Measurements from ENCODE around the gene AUTS2. TPM values are rescaled to one million over a fixed set of nuclear protein-coding genes. Genes with fewer than 3 reads are reported as not detected.
"Not testable (repeated sequence)": the region's sequence is repeated elsewhere in the genome, so short reads cannot be mapped to it uniquely, and the experiment has no call there.

The AUTS2 gene
- total and polyA plus RNA-seq, 4 donors: 4.9 to 24.4 (median 7.0) TPM

- no peaks in the 10 kb centered on the region for H3K9me3 ChIP-seq (ENCODE audit: control insufficient read depth in 4 of 4, low read length in 3 of 4)
- H3K27ac ChIP-seq (ENCODE audit: low read depth in 1 of 2, low read length in 2 of 2): no peak overlapping the region
- no peaks in the 10 kb centered on the region for H3K36me3 ChIP-seq (ENCODE audit: control insufficient read depth in 4 of 4, insufficient read depth in 3 of 4, low read depth in 1 of 4, low read length in 3 of 4)
- H3K27me3 ChIP-seq (ENCODE audit: control insufficient read depth in 4 of 4, insufficient read depth in 4 of 4, low read length in 3 of 4): no peaks in the 10 kb centered on the region
- no peak overlapping the region for H3K4me3 ChIP-seq (ENCODE audit: low read depth in 1 of 3, low read length in 3 of 3)
- no peaks in the 10 kb centered on the region for H3K4me1 ChIP-seq (ENCODE audit: control insufficient read depth in 4 of 4, insufficient read depth in 4 of 4, low read length in 3 of 4)
- TF ChIP-seq RAD21 (IDR thresholded peaks at IDR 0.05): no peak
- TF ChIP-seq FOXA1 (IDR thresholded peaks at IDR 0.05): no peak
- no peak for TF ChIP-seq ZBTB33 (IDR thresholded peaks at IDR 0.05)
- TF ChIP-seq SP1 (IDR thresholded peaks at IDR 0.05): no peak
- no peak for TF ChIP-seq HNF4A (conservative IDR thresholded peaks at IDR 0.05)
- no peak for TF ChIP-seq FOXA2 (IDR thresholded peaks at IDR 0.05)
- TF ChIP-seq GABPA (IDR thresholded peaks at IDR 0.05 in 1 of 2, conservative IDR thresholded peaks at IDR 0.05 in 1 of 2): no peak
- no peak overlapping the region for H3K9ac ChIP-seq (ENCODE audit: low read depth in 1 of 2, low read length in 2 of 2)
- WGBS: 96% methylated on average over 4 of the region's 4 CpGs
- DNase-seq (ENCODE audit: low spot score): no peak
These were observed 762.3 kb downstream of the AUTS2 start for GRCh38 chr7:70360557-70360956.

GRCh38 chr7:70361821-70362220 lies 763.5 kb downstream of the AUTS2 start:
- Histone ChIP-seq H3K4me1 (ENCODE audit: control insufficient read depth in 4 of 4, insufficient read depth in 4 of 4, low read length in 3 of 4) (no peaks in the 10 kb centered on the region), H3K4me3 (ENCODE audit: low read depth in 1 of 3, low read length in 3 of 3) (no peak overlapping the region), H3K36me3 (ENCODE audit: control insufficient read depth in 4 of 4, insufficient read depth in 3 of 4, low read depth in 1 of 4, low read length in 3 of 4) (no peaks in the 10 kb centered on the region), H3K9me3 (ENCODE audit: control insufficient read depth in 4 of 4, low read length in 3 of 4) (no peaks in the 10 kb centered on the region), H3K27ac (ENCODE audit: low read depth in 1 of 2, low read length in 2 of 2) (no peak overlapping the region), H3K9ac (ENCODE audit: low read depth in 1 of 2, low read length in 2 of 2) (no peak overlapping the region), H3K27me3 (ENCODE audit: control insufficient read depth in 4 of 4, insufficient read depth in 4 of 4, low read length in 3 of 4) (no peaks in the 10 kb centered on the region)
- WGBS: 57% methylated on average over 1 of the region's 1 CpG
- DNase-seq (ENCODE audit: low spot score): no peak
- TF ChIP-seq EGR1 (IDR thresholded peaks at IDR 0.05; ENCODE audit: low read depth in 2 of 2) (no peak), FOXA1 (IDR thresholded peaks at IDR 0.05) (no peak), FOXA2 (IDR thresholded peaks at IDR 0.05) (no peak), GABPA (IDR thresholded peaks at IDR 0.05 in 1 of 2, conservative IDR thresholded peaks at IDR 0.05 in 1 of 2) (no peak), MAX (IDR thresholded peaks at IDR 0.05) (no peak), REST (IDR thresholded peaks at IDR 0.05) (no peak), TAF1 (conservative IDR thresholded peaks at IDR 0.05) (no peak), ZBTB33 (IDR thresholded peaks at IDR 0.05) (no peak), SP1 (IDR thresholded peaks at IDR 0.05) (no peak), ATF3 (IDR thresholded peaks at IDR 0.05) (no peak), CTCF (IDR thresholded peaks at IDR 0.05; ENCODE audit: low read depth, low read length, missing input control) (no peak), RAD21 (IDR thresholded peaks at IDR 0.05) (no peak), HNF4A (conservative IDR thresholded peaks at IDR 0.05) (no peak), NR2F2 (IDR thresholded peaks at IDR 0.05) (no peak), RXRA (IDR thresholded peaks at IDR 0.05) (no peak), JUND (IDR thresholded peaks at IDR 0.05) (no peak), HNF4G (IDR thresholded peaks at IDR 0.05) (no peak), YY1 (IDR thresholded peaks at IDR 0.05) (no peak)

GRCh38 chr7:70364393-70364792 lies 766.1 kb downstream of the AUTS2 start:
- H3K36me3 ChIP-seq (ENCODE audit: control insufficient read depth in 4 of 4, insufficient read depth in 3 of 4, low read depth in 1 of 4, low read length in 3 of 4); H3K9ac ChIP-seq (ENCODE audit: low read depth in 1 of 2, low read length in 2 of 2); H3K27ac ChIP-seq (ENCODE audit: low read depth in 1 of 2, low read length in 2 of 2); H3K27me3 ChIP-seq (ENCODE audit: control insufficient read depth in 4 of 4, insufficient read depth in 4 of 4, low read length in 3 of 4); DNase-seq (ENCODE audit: low spot score); H3K4me1 ChIP-seq (ENCODE audit: control insufficient read depth in 4 of 4, insufficient read depth in 4 of 4, low read length in 3 of 4); H3K4me3 ChIP-seq (ENCODE audit: low read depth in 1 of 3, low read length in 3 of 3); H3K9me3 ChIP-seq (ENCODE audit: control insufficient read depth in 4 of 4, low read length in 3 of 4): not testable (repeated sequence)
- 96% methylated on average over 3 of the region's 3 CpGs for WGBS
